Measurements from ENCODE around the gene TTC39A.

Gene TTC39A

GRCh38 chr1:51249445-51249844, 80.9 kb downstream of the TTC39A start:
- ChIA-PET POLR2A (no interaction called here), CTCF (no interaction called here)
- TF ChIP-seq TARDBP (IDR thresholded peaks at IDR 0.05) (no peak), FOXM1 (IDR thresholded peaks at IDR 0.05; ENCODE audit: borderline replicate concordance) (no peak), FOXK2 (IDR thresholded peaks at IDR 0.05) (no peak), ZNF384 (IDR thresholded peaks at IDR 0.05) (no peak), ELF4 (IDR thresholded peaks at IDR 0.05) (no peak), FOXA1 (IDR thresholded peaks at IDR 0.05) (no peak), LEF1 (IDR thresholded peaks at IDR 0.05; ENCODE audit: borderline replicate concordance) (no peak), CTBP1 (IDR thresholded peaks at IDR 0.05; ENCODE audit: borderline replicate concordance) (no peak), PKNOX1 (IDR thresholded peaks at IDR 0.05) (no peak), SUZ12 (IDR thresholded peaks at IDR 0.05) (no peak), NFRKB (IDR thresholded peaks at IDR 0.05) (no peak), ARNT (IDR thresholded peaks at IDR 0.05) (no peak), SP1 (IDR thresholded peaks at IDR 0.05) (no peak), HDGF (IDR thresholded peaks at IDR 0.05; ENCODE audit: borderline replicate concordance) (no peak), BHLHE40 (IDR thresholded peaks at IDR 0.05; ENCODE audit: borderline replicate concordance) (no peak)
- no peak for DNase-seq (ENCODE audit: extremely low spot score)

- DNase-seq (ENCODE audit: extremely low spot score): no peak
- TF ChIP-seq NFRKB (IDR thresholded peaks at IDR 0.05) (no peak), PKNOX1 (IDR thresholded peaks at IDR 0.05) (no peak), BHLHE40 (IDR thresholded peaks at IDR 0.05; ENCODE audit: borderline replicate concordance) (no peak), HDGF (IDR thresholded peaks at IDR 0.05; ENCODE audit: borderline replicate concordance) (no peak), FOXM1 (IDR thresholded peaks at IDR 0.05; ENCODE audit: borderline replicate concordance) (no peak)
- CTCF ChIA-PET: interaction anchor here (1.0 kb wide), 1 partner anchor 55 kb away, joined by 4 read pairs; no protein-coding TSS in a partner anchor
- POLR2A ChIA-PET: interaction anchor here (3.1 kb wide), 1 partner anchor 11 kb away, joined by 17 read pairs; the partner anchor contains the start of gene RNF11
Observed at GRCh38 chr1:51247499-51247898, 82.9 kb downstream of the TTC39A start.

- ChIA-PET CTCF (interaction anchor here (0.6 to 1.0 kb wide), 2 partner anchors 9 to 55 kb away, joined by 3 to 4 read pairs; no protein-coding TSS in a partner anchor), POLR2A (interaction anchor here (0.6 to 3.1 kb wide), 2 partner anchors 10 to 433 kb away, joined by 3 to 17 read pairs; partner anchors contain the start of gene RNF11)
- no peak for TF ChIP-seq SP1 (IDR thresholded peaks at IDR 0.05)
- no peak for TF ChIP-seq FOXK2 (IDR thresholded peaks at IDR 0.05)
- TF ChIP-seq LEF1 (IDR thresholded peaks at IDR 0.05; ENCODE audit: borderline replicate concordance): no peak
- no peak for TF ChIP-seq FOXM1 (IDR thresholded peaks at IDR 0.05; ENCODE audit: borderline replicate concordance)
- TF ChIP-seq TARDBP (IDR thresholded peaks at IDR 0.05): no peak
- no peak for DNase-seq (ENCODE audit: extremely low spot score)
Observed at GRCh38 chr1:51247022-51247421, 83.3 kb downstream of the TTC39A start.

GRCh38 chr1:51242546-51242945, 87.8 kb downstream of the TTC39A start:
- ChIA-PET POLR2A (no interaction called here), CTCF (no interaction called here)
- no peak for TF ChIP-seq L3MBTL2 (conservative IDR thresholded peaks at IDR 0.05)
- no peak for TF ChIP-seq CTBP1 (IDR thresholded peaks at IDR 0.05; ENCODE audit: borderline replicate concordance)
- TF ChIP-seq ARNT (IDR thresholded peaks at IDR 0.05): no peak
- no peak for TF ChIP-seq FOXK2 (IDR thresholded peaks at IDR 0.05)
- no peak for TF ChIP-seq ZNF384 (IDR thresholded peaks at IDR 0.05)
- no peak for TF ChIP-seq PKNOX1 (IDR thresholded peaks at IDR 0.05)
- no peak for TF ChIP-seq TARDBP (IDR thresholded peaks at IDR 0.05)
- no peak for TF ChIP-seq FOXA1 (IDR thresholded peaks at IDR 0.05)
- DNase-seq (ENCODE audit: extremely low spot score): no peak

- ChIA-PET CTCF (interaction anchor here (1.0 kb wide), 1 partner anchor 14 kb away, joined by 6 read pairs; no protein-coding TSS in a partner anchor), POLR2A (no interaction called here)
- TF ChIP-seq ZNF384 (IDR thresholded peaks at IDR 0.05): no peak
- no peak for TF ChIP-seq L3MBTL2 (conservative IDR thresholded peaks at IDR 0.05)
- no peak for TF ChIP-seq FOXK2 (IDR thresholded peaks at IDR 0.05)
- no peak for TF ChIP-seq LEF1 (IDR thresholded peaks at IDR 0.05; ENCODE audit: borderline replicate concordance)
- TF ChIP-seq BHLHE40 (IDR thresholded peaks at IDR 0.05; ENCODE audit: borderline replicate concordance): no peak
- TF ChIP-seq PKNOX1 (IDR thresholded peaks at IDR 0.05): no peak
- TF ChIP-seq FOXA1 (IDR thresholded peaks at IDR 0.05): no peak
- no peak for TF ChIP-seq HDGF (IDR thresholded peaks at IDR 0.05; ENCODE audit: borderline replicate concordance)
- no peak for TF ChIP-seq ARNT (IDR thresholded peaks at IDR 0.05)
- no peak for TF ChIP-seq FOXM1 (IDR thresholded peaks at IDR 0.05; ENCODE audit: borderline replicate concordance)
- TF ChIP-seq NFRKB (IDR thresholded peaks at IDR 0.05): no peak
- TF ChIP-seq SUZ12 (IDR thresholded peaks at IDR 0.05): no peak
- no peak for TF ChIP-seq CTBP1 (IDR thresholded peaks at IDR 0.05; ENCODE audit: borderline replicate concordance)
- no peak for TF ChIP-seq SP1 (IDR thresholded peaks at IDR 0.05)
- no peak for TF ChIP-seq TARDBP (IDR thresholded peaks at IDR 0.05)
- no peak for TF ChIP-seq ELF4 (IDR thresholded peaks at IDR 0.05)
- DNase-seq (ENCODE audit: extremely low spot score): no peak
Observed at GRCh38 chr1:51241119-51241518, 89.2 kb downstream of the TTC39A start.

- no peak for TF ChIP-seq HDGF (IDR thresholded peaks at IDR 0.05; ENCODE audit: borderline replicate concordance)
- DNase-seq (ENCODE audit: extremely low spot score): no peak
- ChIA-PET POLR2A (no interaction called here), CTCF (no interaction called here)
Observed at GRCh38 chr1:51240084-51240483, 90.3 kb downstream of the TTC39A start.

All from HEK293T (cell line).